Rectal smooth muscle tissue (tissue), 1 donor: Measurements from ENCODE around the gene GTF3C2.

Source experiments
- H3K27ac ChIP-seq: one replicate; pipeline ENCODE4 v1.7.0; 2013; ENCODE audit warnings: low read depth, low read length, inconsistent platforms
- H3K27me3 ChIP-seq: one replicate; pipeline ENCODE4 v1.7.0; 2013; ENCODE audit warnings: low read length; ENCODE audit not compliant: control insufficient read depth, insufficient read depth
- H3K36me3 ChIP-seq: one replicate; pipeline ENCODE4 v1.7.0; 2013; ENCODE audit warnings: low read length; ENCODE audit not compliant: control insufficient read depth, insufficient read depth
- H3K4me1 ChIP-seq: one replicate; pipeline ENCODE4 v1.7.0; 2013; ENCODE audit warnings: low read length; ENCODE audit not compliant: control insufficient read depth, insufficient read depth
- H3K4me3 ChIP-seq: one replicate; pipeline ENCODE4 v1.7.0; 2013; ENCODE audit warnings: low read length
- H3K9ac ChIP-seq: one replicate; pipeline ENCODE4 v1.7.0; 2013; ENCODE audit warnings: low read length

The GTF3C2 gene

GRCh38 chr2:27378096-27378808 lies 21.7 kb upstream of the GTF3C2 start:
- H3K9ac ChIP-seq, result no peak overlapping the region
- no peak overlapping the region for H3K27ac ChIP-seq
- H3K27me3 ChIP-seq, result no peaks in the 10 kb centered on the region
- H3K36me3 ChIP-seq, result peaks cover 38% of the 10 kb centered on the region
- no peak overlapping the region for H3K4me3 ChIP-seq
- H3K4me1 ChIP-seq, result peaks cover 13% of the 10 kb centered on the region

GRCh38 chr2:27377618-27378095 lies 21.1 kb upstream of the GTF3C2 start:
- no peaks in the 10 kb centered on the region for H3K27me3 ChIP-seq
- no peak overlapping the region for H3K27ac ChIP-seq
- peaks cover 39% of the 10 kb centered on the region for H3K36me3 ChIP-seq
- peaks cover 13% of the 10 kb centered on the region for H3K4me1 ChIP-seq
- H3K4me3 ChIP-seq, result no peak overlapping the region
- no peak overlapping the region for H3K9ac ChIP-seq

- no peaks in the 10 kb centered on the region for H3K27me3 ChIP-seq
- peaks cover 13% of the 10 kb centered on the region for H3K4me1 ChIP-seq
- no peak overlapping the region for H3K9ac ChIP-seq
- H3K27ac ChIP-seq, result no peak overlapping the region
- peaks cover 39% of the 10 kb centered on the region for H3K36me3 ChIP-seq
- H3K4me3 ChIP-seq, result no peak overlapping the region
These were observed 20.5 kb upstream of the GTF3C2 start for GRCh38 chr2:27376866-27377617.

GRCh38 chr2:27376151-27376865 lies 19.7 kb upstream of the GTF3C2 start:
- Histone ChIP-seq H3K4me3 (no peak overlapping the region), H3K4me1 (peaks cover 15% of the 10 kb centered on the region), H3K27ac (no peak overlapping the region), H3K36me3 (peaks cover 39% of the 10 kb centered on the region), H3K27me3 (no peaks in the 10 kb centered on the region), H3K9ac (no peak overlapping the region)

GRCh38 chr2:27375513-27376099 lies 19.0 kb upstream of the GTF3C2 start:
- H3K4me3 ChIP-seq, result no peak overlapping the region
- H3K9ac ChIP-seq, result no peak overlapping the region
- peaks cover 39% of the 10 kb centered on the region for H3K36me3 ChIP-seq
- peaks cover 15% of the 10 kb centered on the region for H3K4me1 ChIP-seq
- H3K27ac ChIP-seq, result no peak overlapping the region
- no peaks in the 10 kb centered on the region for H3K27me3 ChIP-seq

GRCh38 chr2:27373567-27373966 lies 17.0 kb upstream of the GTF3C2 start:
- H3K4me1 ChIP-seq, result peaks cover 15% of the 10 kb centered on the region
- no peaks in the 10 kb centered on the region for H3K27me3 ChIP-seq
- H3K9ac ChIP-seq, result no peak overlapping the region
- peaks cover 40% of the 10 kb centered on the region for H3K36me3 ChIP-seq
- H3K27ac ChIP-seq, result no peak overlapping the region
- no peak overlapping the region for H3K4me3 ChIP-seq

GRCh38 chr2:27372937-27373336 lies 16.4 kb upstream of the GTF3C2 start:
- peaks cover 41% of the 10 kb centered on the region for H3K36me3 ChIP-seq
- no peak overlapping the region for H3K9ac ChIP-seq
- no peak overlapping the region for H3K27ac ChIP-seq
- H3K4me3 ChIP-seq, result no peak overlapping the region
- no peaks in the 10 kb centered on the region for H3K27me3 ChIP-seq
- peaks cover 15% of the 10 kb centered on the region for H3K4me1 ChIP-seq

GRCh38 chr2:27370816-27371620 lies 14.5 kb upstream of the GTF3C2 start:
- peak overlapping the region; percentile 50 for H3K9ac ChIP-seq
- H3K36me3 ChIP-seq, result peaks cover 36% of the 10 kb centered on the region
- H3K27ac ChIP-seq, result peak overlapping the region; percentile 86
- peaks cover 15% of the 10 kb centered on the region for H3K4me1 ChIP-seq
- H3K4me3 ChIP-seq, result peak overlapping the region; percentile 93
- no peaks in the 10 kb centered on the region for H3K27me3 ChIP-seq

GRCh38 chr2:27370026-27370815 lies 13.7 kb upstream of the GTF3C2 start, which contains the start of the genes EIF2B4 and SNX17:
TSS of gene EIF2B4 (minus strand) at chr2:27370338. CDS start at chr2:27370314, 24 bp downstream.
TSS of gene SNX17 (plus strand) at chr2:27370616. CDS start at chr2:27370744, 128 bp downstream.
- Histone ChIP-seq H3K36me3 (peaks cover 36% of the 10 kb centered on the region), H3K4me3 (peak within 1 kb of the TSS; percentile 93), H3K9ac (peak within 1 kb of the TSS; percentile 74), H3K27ac (peak within 1 kb of the TSS; percentile 90), H3K27me3 (no peaks in the 10 kb centered on the region), H3K4me1 (peaks cover 15% of the 10 kb centered on the region)

GRCh38 chr2:27369471-27370025 lies 13.0 kb upstream of the GTF3C2 start:
- H3K27me3 ChIP-seq, result no peaks in the 10 kb centered on the region
- peak overlapping the region; percentile 74 for H3K9ac ChIP-seq
- H3K4me3 ChIP-seq, result peak overlapping the region; percentile 81
- peak overlapping the region; percentile 90 for H3K27ac ChIP-seq
- H3K4me1 ChIP-seq, result peaks cover 15% of the 10 kb centered on the region
- peaks cover 34% of the 10 kb centered on the region for H3K36me3 ChIP-seq

GRCh38 chr2:27363933-27364332 lies 7.4 kb upstream of the GTF3C2 start:
- Histone ChIP-seq H3K36me3 (peaks cover 30% of the 10 kb centered on the region), H3K27ac (no peak overlapping the region), H3K9ac (no peak overlapping the region), H3K27me3 (no peaks in the 10 kb centered on the region), H3K4me1 (peaks cover 1% of the 10 kb centered on the region), H3K4me3 (no peak overlapping the region)
